IMR-90 (cell line): ENCODE measurements around the gene PTPRK. TPM values are rescaled to one million over a fixed set of nuclear protein-coding genes. Genes with fewer than 3 reads are reported as not detected.

Experiments
- ATAC-seq: fragments of 200-7000 bp; cut with Tn5 transposase; 2 replicates; pipeline ENCODE4 v1.9.1; 2020; ENCODE audit warnings: low read depth, mild to moderate bottlenecking, moderate library complexity
- BruUV-seq: library from RNA; stranded (reverse); fragments of 400-500 nt; replicated peaks from 2 replicates; lab custom pipeline; 2021; lab: Mats Ljungman, UMichigan
- CTCF ChIA-PET: fragments of 300-600 bp; formaldehyde crosslinking; extraction: SDS; loops from one replicate; lab custom pipeline; 2021; ENCODE audit warnings: antibody characterized with exemption; lab: Yijun Ruan, JAX
- POLR2A ChIA-PET: fragments of 300-600 bp; sonication (Branson Sonifier 250); formaldehyde crosslinking; loops from one replicate; lab custom pipeline; 2022; ENCODE audit warnings: antibody characterized with exemption; ENCODE audit not compliant: unreplicated experiment; lab: Charles Lee
- DNase-seq: peaks from one replicate; pipeline ENCODE4 v3.0.0; 2013
- H2AFZ ChIP-seq: replicated peaks from 2 replicates; pipeline ENCODE3; 2013; ENCODE audit warnings: low read length, mild to moderate bottlenecking; ENCODE audit not compliant: poor library complexity
- H2AK5ac ChIP-seq: 2 replicates; pipeline ENCODE4 v1.6.1; 2013; ENCODE audit warnings: low read depth, low read length, inconsistent platforms
- H2AK9ac ChIP-seq: replicated peaks from 2 replicates; pipeline ENCODE3; 2013; ENCODE audit warnings: mild to moderate bottlenecking, low read depth, low read length, moderate library complexity; ENCODE audit not compliant: poor library complexity
- H2BK120ac ChIP-seq: 2 replicates; pipeline ENCODE4 v1.6.1; 2013; ENCODE audit warnings: low read depth, low read length, inconsistent platforms
- H2BK15ac ChIP-seq: 3 replicates; pipeline ENCODE4 v1.6.1; 2013; ENCODE audit warnings: low read depth, low read length, inconsistent platforms
- H2BK20ac ChIP-seq: 2 replicates; pipeline ENCODE4 v1.6.1; 2013; ENCODE audit warnings: low read depth, mild to moderate bottlenecking, inconsistent platforms, low read length, moderate library complexity
- H2BK5ac ChIP-seq: 2 replicates; pipeline ENCODE4 v1.6.1; 2013; ENCODE audit warnings: mild to moderate bottlenecking, low read depth, low read length, inconsistent platforms; ENCODE audit not compliant: poor library complexity, severe bottlenecking
- H3K14ac ChIP-seq: replicated peaks from 2 replicates; pipeline ENCODE4 v1.6.1; 2013; ENCODE audit warnings: low read depth, low read length, inconsistent platforms
- H3K18ac ChIP-seq: 2 replicates; pipeline ENCODE4 v1.6.1; 2013; ENCODE audit warnings: low read depth, low read length, control low read depth
- H3K23ac ChIP-seq: 2 replicates; pipeline ENCODE4 v1.6.1; 2013; ENCODE audit warnings: low read depth, low read length, inconsistent platforms
- H3K27ac ChIP-seq: 2 replicates; pipeline ENCODE4 v1.5.1; 2013; ENCODE audit warnings: mild to moderate bottlenecking, control low read depth, low read length; ENCODE audit not compliant: insufficient read depth
- H3K27me3 ChIP-seq: 2 replicates; pipeline ENCODE4 v1.6.1; 2013; ENCODE audit warnings: low read length; ENCODE audit not compliant: control insufficient read depth, insufficient read depth
- H3K36me3 ChIP-seq: 2 replicates; pipeline ENCODE4 v1.6.1; 2013; ENCODE audit warnings: low read length, mixed read lengths; ENCODE audit not compliant: control insufficient read depth, insufficient read depth
- H3K4ac ChIP-seq: 2 replicates; pipeline ENCODE4 v1.6.1; 2013; ENCODE audit warnings: low read depth, low read length, inconsistent platforms
- H3K4me1 ChIP-seq: 2 replicates; pipeline ENCODE4 v1.6.1; 2013; ENCODE audit warnings: low read length, mixed read lengths; ENCODE audit not compliant: control insufficient read depth, insufficient read depth
- H3K4me2 ChIP-seq: 2 replicates; pipeline ENCODE4 v1.6.1; 2013; ENCODE audit warnings: low read depth, mild to moderate bottlenecking, control low read depth, low read length, moderate library complexity
- H3K4me3 ChIP-seq: 2 replicates; pipeline ENCODE4 v1.5.1; 2013; ENCODE audit warnings: low read depth, mild to moderate bottlenecking, control low read depth, low read length, moderate library complexity; ENCODE audit not compliant: insufficient read depth
- H3K56ac ChIP-seq: 2 replicates; pipeline ENCODE4 v1.6.1; 2013; ENCODE audit warnings: low read length, inconsistent platforms; ENCODE audit not compliant: insufficient read depth; ENCODE audit errors: extremely low read depth
- H3K79me1 ChIP-seq, 2 experiments: 2 replicates each; pipeline ENCODE4 v1.6.1; 2013; ENCODE audit warnings: low read length in 2 of 2, inconsistent platforms in 1 of 2, low read depth in 1 of 2
- H3K9ac ChIP-seq: 2 replicates; pipeline ENCODE4 v1.6.1; 2013; ENCODE audit warnings: low read depth, low read length, control low read depth
- H3K9me1 ChIP-seq: 2 replicates; pipeline ENCODE4 v1.6.1; 2013; ENCODE audit warnings: low read length, inconsistent platforms; ENCODE audit not compliant: insufficient read depth
- H3K9me3 ChIP-seq: 2 replicates; pipeline ENCODE4 v1.6.1; 2013; ENCODE audit warnings: low read length; ENCODE audit not compliant: control insufficient read depth, insufficient read depth
- H4K20me1 ChIP-seq: 2 replicates; pipeline ENCODE4 v1.6.1; 2013; ENCODE audit warnings: low read length, inconsistent platforms; ENCODE audit not compliant: insufficient read depth
- H4K5ac ChIP-seq: 2 replicates; pipeline ENCODE4 v1.6.1; 2013; ENCODE audit warnings: mild to moderate bottlenecking, low read depth, low read length, control low read depth
- H4K8ac ChIP-seq, 2 experiments: 2 replicates each; pipeline ENCODE4 v1.6.1; 2013; ENCODE audit warnings: low read depth in 2 of 2, low read length in 2 of 2, control low read depth in 1 of 2, inconsistent platforms in 1 of 2
- H4K91ac ChIP-seq: 2 replicates; pipeline ENCODE4 v1.6.1; 2013; ENCODE audit warnings: low read depth, low read length, inconsistent platforms; ENCODE audit not compliant: insufficient read depth
- FOS ChIP-seq: fragments of 150-350 bp; IDR thresholded peaks from 2 replicates; pipeline ENCODE4 v1.6.1; 2016; ENCODE audit warnings: low read depth, low read length
- MAFK ChIP-seq: IDR thresholded peaks from 2 replicates; pipeline ENCODE4 v1.6.1; 2012; ENCODE audit warnings: low read depth, low read length, improper control_type of control experiment
- MAZ ChIP-seq: IDR thresholded peaks from 2 replicates; pipeline ENCODE4 v1.6.1; 2012; ENCODE audit warnings: low read depth, mild to moderate bottlenecking, low read length, improper control_type of control experiment, moderate library complexity, borderline replicate concordance
- MXI1 ChIP-seq: IDR thresholded peaks from 2 replicates; pipeline ENCODE4 v1.6.1; 2012; ENCODE audit warnings: low read depth, mild to moderate bottlenecking, low read length, moderate library complexity, borderline replicate concordance
- NFE2L2 ChIP-seq: fragments of 150-350 bp; IDR thresholded peaks from 2 replicates; pipeline ENCODE4 v1.6.1; 2016; ENCODE audit warnings: low read depth, mild to moderate bottlenecking, low read length
- RAD21 ChIP-seq: IDR thresholded peaks from 2 replicates; pipeline ENCODE4 v1.6.1; 2012; ENCODE audit warnings: low read length, improper control_type of control experiment
- RFX5 ChIP-seq: IDR thresholded peaks from 2 replicates; pipeline ENCODE4 v1.8.0; 2012; ENCODE audit warnings: low read depth, mild to moderate bottlenecking, low read length, moderate library complexity
- SMC3 ChIP-seq: fragments of 150-350 bp; IDR thresholded peaks from 2 replicates; pipeline ENCODE4 v1.6.1; 2016; ENCODE audit warnings: low read depth, mild to moderate bottlenecking, antibody characterized with exemption, low read length, moderate library complexity
- USF2 ChIP-seq: fragments of 150-350 bp; IDR thresholded peaks from 2 replicates; pipeline ENCODE4 v1.6.1; 2017; ENCODE audit warnings: mild to moderate bottlenecking, antibody characterized with exemption, low read length, low read depth
- dilution Hi-C: fragments of 300-500 bp; cut with HindIII; formaldehyde crosslinking; loops from one replicate; pipeline ENCODE4 v1.14.3; 2018; ENCODE audit warnings: low sequenced_read_pairs; ENCODE audit not compliant: unreplicated experiment
- in situ Hi-C: fragments of 300-500 bp; cut with MboI; formaldehyde crosslinking; loops from 3 replicates; pipeline ENCODE4 v1.14.3; 2019; ENCODE audit warnings: low sequenced_read_pairs, inconsistent platforms, mixed read lengths
- intact Hi-C: fragments of 100-400 bp; cut with micrococcal nuclease; formaldehyde crosslinking; loops from 2 replicates; pipeline ENCODE4 v1.10.0; 2022
- polyA plus RNA-seq, 3 experiments: library from polyadenylated mRNA; depleted of rRNA; stranded (reverse); fragments of >200 nt; gene quantifications; 2 replicates each; pipeline ENCODE4 v1.2.3, GENCODE V29; 2012; ENCODE audit warnings: low replicate concordance in 1 of 3
- total RNA-seq: library from RNA; depleted of rRNA; stranded (reverse); fragments of >200 nt; gene quantifications from 2 replicates; pipeline ENCODE4 v1.2.3, GENCODE V29; 2012
- TF ChIP-seq, protein P1 (sequence below): fragments of 150-350 bp; IDR thresholded peaks from 2 replicates; pipeline ENCODE4 v1.6.1; 2016; ENCODE audit warnings: low read depth, mild to moderate bottlenecking, low read length, moderate library complexity, borderline replicate concordance

Gene PTPRK
- total and polyA plus RNA-seq, 2 of the 4 experiments (the other 2 are of a cell fraction) = 18.0 to 80.8 TPM

DNA sequence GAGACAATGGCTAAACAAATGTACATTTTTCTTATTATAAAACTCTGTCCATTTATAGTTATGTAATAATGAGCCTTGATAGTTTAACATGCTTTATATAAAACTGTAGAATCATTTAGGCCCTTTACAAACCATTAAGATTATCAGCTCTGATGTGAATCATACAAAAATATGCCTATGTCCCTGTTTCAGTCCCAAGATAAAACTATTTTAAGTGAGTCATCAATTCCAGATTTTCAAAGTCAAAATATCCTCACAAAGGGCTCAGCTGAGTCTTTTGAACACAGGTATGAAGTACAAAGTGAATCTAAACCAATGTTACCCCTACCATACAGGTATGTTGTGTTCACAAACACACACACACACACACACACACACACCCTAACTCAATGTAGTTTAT is 88.0 kb downstream of the PTPRK start:
- dilution Hi-C loops = no loop called here
- peak; percentile 74 for DNase-seq

More for the DNA sequence above, 88.0 kb downstream of the PTPRK start:
- H3K14ac ChIP-seq = no peak overlapping the region
- H4K8ac ChIP-seq = no peak overlapping the region
- no peak overlapping the region for H3K4me3 ChIP-seq
- no peaks in the 10 kb centered on the region for H3K9me3 ChIP-seq
- no peak overlapping the region for H3K56ac ChIP-seq
- no peak overlapping the region for H3K27ac ChIP-seq
- TF ChIP-seq MAFK (peak; percentile 69), MXI1 (no peak), RFX5 (no peak), SMC3 (no peak), USF2 (no peak), RAD21 (no peak), FOS (peak; percentile 75), NFE2L2 (0 out of 2 replicates have a peak, but pooled peaks have one; percentile 10), MAZ (no peak)
- TF ChIP-seq, protein P1, sequence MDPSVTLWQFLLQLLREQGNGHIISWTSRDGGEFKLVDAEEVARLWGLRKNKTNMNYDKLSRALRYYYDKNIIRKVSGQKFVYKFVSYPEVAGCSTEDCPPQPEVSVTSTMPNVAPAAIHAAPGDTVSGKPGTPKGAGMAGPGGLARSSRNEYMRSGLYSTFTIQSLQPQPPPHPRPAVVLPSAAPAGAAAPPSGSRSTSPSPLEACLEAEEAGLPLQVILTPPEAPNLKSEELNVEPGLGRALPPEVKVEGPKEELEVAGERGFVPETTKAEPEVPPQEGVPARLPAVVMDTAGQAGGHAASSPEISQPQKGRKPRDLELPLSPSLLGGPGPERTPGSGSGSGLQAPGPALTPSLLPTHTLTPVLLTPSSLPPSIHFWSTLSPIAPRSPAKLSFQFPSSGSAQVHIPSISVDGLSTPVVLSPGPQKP = no peak
- CTCF ChIA-PET = no interaction called here
- H2BK120ac ChIP-seq = no peak overlapping the region
- H2AFZ ChIP-seq = no peak overlapping the region
- POLR2A ChIA-PET = no interaction called here
- no peak overlapping the region for H3K4ac ChIP-seq
- H3K79me1 ChIP-seq = peaks cover 20 to 64% of the 10 kb centered on the region in 2 experiments
- BruUV-seq = no TSS peak
- no peak overlapping the region for H4K91ac ChIP-seq
- H4K5ac ChIP-seq = no peak overlapping the region
- H3K4me1 ChIP-seq = 0 out of 2 replicates have a peak, but pooled peaks cover 2% of the 10 kb centered on the region
- H2AK9ac ChIP-seq = no peak overlapping the region
- no peak overlapping the region for H3K9ac ChIP-seq
- intact Hi-C loops = loop anchor here (5.0 kb wide), 1 partner anchor 60 kb away; no protein-coding TSS in a partner anchor
- H3K27me3 ChIP-seq = no peaks in the 10 kb centered on the region
- ATAC-seq = peak; percentile 74
- peaks cover 28% of the 10 kb centered on the region; the same call in 1 of the 2 replicates for H4K20me1 ChIP-seq
- H3K18ac ChIP-seq = no peak overlapping the region
- H2AK5ac ChIP-seq = no peak overlapping the region
- no peak overlapping the region for H3K4me2 ChIP-seq
- no peak overlapping the region for H2BK20ac ChIP-seq
- in situ Hi-C loops = no loop called here
- no peak overlapping the region for H2BK15ac ChIP-seq
- H3K23ac ChIP-seq = no peak overlapping the region
- no peaks in the 10 kb centered on the region for H3K36me3 ChIP-seq
- peaks cover 5% of the 10 kb centered on the region for H3K9me1 ChIP-seq
- no peak overlapping the region for H2BK5ac ChIP-seq
